Mucosa of gallbladder (tissue), 1 donor: ENCODE data around the gene PKP4. TPM values are rescaled to one million over a fixed set of nuclear protein-coding genes. Genes with fewer than 3 reads are reported as not detected.

Experiments
- DNase-seq: peaks from one replicate; pipeline ENCODE4 v3.0.0-alpha.2; 2020; ENCODE audit warnings: low spot score
- total RNA-seq: library from RNA; stranded (reverse); gene quantifications from one replicate; pipeline ENCODE4 v1.2.1, GENCODE V29; 2021
- donor health status: DM: no; HTN: no; CAD: no.

Gene PKP4
- total RNA-seq, 1 donor from 2014 or later: 90.3 TPM

DNA sequence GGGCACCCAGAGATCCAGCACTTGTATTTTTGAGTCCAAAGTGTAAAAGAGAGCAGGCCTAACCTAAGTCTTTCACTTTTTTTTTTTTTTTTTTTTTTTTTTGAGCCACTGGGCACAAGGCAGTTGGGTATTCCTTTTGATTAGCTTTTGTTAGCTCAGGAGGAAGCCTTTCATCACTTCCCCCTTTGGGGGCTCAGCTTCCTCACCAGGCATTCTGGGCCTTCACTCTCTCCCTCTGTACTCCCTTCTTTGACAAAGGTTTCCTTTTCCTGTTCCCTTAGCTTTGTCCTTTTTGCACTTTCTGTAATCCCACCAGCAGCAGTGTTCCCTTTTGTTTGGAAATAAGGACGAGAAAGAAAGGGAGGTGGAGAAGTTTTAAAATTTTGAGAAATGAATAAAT lies 88.2 kb downstream of the PKP4 start:
- DNase-seq: no peak

- no peak for DNase-seq
These were observed 89.8 kb downstream of the PKP4 start for GRCh38 chr2:158546412-158547144.

DNA sequence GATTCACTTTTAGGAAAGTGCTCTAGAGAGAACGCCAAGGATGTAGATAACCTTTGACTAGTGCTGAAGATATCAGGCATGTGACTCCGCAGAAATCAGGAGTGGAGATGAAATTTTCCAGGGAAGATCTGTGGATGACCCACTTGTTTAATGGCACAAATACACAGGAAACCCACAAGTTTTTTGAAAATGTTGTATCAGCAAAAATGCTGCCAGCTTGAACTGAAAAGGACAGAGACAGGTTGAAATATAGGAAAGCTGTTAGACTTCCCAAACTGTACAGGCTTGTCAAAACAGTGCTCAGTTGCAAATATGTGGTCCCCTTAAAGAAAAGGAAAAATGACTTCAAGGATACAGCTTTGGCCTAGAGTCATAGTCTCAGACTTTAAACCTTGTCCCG lies 96.5 kb downstream of the PKP4 start:
- DNase-seq: no peak

DNA sequence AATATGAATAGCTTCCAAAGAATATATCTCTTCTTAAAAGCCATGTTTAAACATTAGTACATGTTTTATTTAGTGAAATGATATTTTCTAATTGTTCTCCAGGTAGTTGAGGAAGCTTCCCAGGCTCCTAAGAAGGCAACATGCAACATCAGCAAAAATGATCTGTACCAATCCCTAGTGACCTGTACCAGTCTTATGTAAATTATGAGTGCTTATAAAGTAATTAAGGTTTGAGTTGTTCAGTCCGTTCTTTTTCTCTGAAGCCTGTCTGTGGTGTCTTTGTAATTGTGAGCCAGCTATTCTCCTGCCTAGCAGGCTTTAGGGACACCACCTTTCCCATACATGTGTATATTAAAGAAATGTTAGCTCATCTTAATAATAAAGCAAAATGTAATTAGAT lies 98.2 kb downstream of the PKP4 start:
- no peak for DNase-seq

- DNase-seq: no peak
These were observed 99.4 kb downstream of the PKP4 start for GRCh38 chr2:158556124-158556523.

- no peak for DNase-seq
These were observed 101.0 kb downstream of the PKP4 start for GRCh38 chr2:158557752-158558151.

GRCh38 chr2:158559252-158559651 lies 102.5 kb downstream of the PKP4 start:
- DNase-seq: no peak

- DNase-seq: no peak
These were observed 103.5 kb downstream of the PKP4 start for GRCh38 chr2:158560259-158560658.

- no peak for DNase-seq
These were observed 104.3 kb downstream of the PKP4 start for GRCh38 chr2:158561054-158561453.

DNA sequence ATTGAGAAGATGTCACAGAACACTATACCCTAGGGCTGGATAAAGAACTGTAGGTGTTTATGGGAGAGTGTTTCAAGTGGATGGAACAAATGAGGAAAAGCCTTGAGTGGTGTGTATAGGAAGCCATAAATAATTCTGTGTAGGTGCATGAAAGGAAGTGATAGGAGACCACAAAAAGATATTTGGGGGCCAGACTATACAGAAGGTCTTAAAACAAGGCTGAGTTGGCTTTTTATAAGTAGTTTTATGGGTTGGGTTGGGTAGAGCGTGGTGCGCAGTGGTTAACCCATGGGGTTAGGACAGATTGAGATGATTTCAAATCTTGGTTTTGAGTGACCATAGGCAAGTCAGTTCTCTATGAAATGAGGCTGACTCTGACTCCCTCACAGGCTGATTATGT lies 110.5 kb downstream of the PKP4 start:
- DNase-seq: no peak

DNA sequence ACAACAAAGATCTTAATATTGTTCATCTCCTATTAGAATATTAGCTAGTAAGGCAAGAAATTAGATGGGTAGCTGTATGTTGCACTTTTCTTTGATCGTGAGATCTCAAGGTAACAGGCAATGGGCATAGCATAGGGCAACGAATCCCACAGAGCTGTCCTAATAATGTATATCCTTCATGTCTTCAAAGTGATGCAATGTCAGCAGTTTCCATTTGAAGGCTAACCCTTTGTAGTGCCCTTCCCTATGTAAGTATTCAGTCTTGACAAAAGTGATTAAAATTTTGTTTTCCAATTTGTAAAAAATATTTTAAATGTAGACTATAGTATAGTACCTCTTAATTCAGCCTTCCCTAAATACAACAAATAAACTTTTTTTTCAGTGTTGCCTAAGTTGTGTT lies 112.5 kb downstream of the PKP4 start:
- no peak for DNase-seq

DNA sequence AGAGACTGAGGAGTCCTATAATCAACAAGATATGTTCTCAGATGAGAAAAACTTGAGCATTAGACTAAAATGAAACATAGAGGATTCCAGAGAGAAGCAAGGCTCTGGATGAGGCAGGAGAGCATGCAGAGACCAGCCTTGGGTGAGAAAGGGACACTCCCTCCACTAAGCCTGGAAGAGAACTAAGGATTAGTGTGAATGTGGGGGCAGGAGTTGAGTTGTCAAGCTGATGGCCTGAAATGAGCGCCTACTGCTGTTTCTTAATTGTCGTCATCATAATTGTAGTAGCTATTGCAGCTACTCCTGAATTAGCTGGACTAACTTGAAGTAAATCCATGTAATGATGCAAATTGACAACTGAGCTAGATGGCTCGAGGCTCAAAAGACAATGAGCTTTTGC lies 114.1 kb downstream of the PKP4 start:
- no peak for DNase-seq

GRCh38 chr2:158573739-158574138 lies 117.0 kb downstream of the PKP4 start:
- no peak for DNase-seq

DNA sequence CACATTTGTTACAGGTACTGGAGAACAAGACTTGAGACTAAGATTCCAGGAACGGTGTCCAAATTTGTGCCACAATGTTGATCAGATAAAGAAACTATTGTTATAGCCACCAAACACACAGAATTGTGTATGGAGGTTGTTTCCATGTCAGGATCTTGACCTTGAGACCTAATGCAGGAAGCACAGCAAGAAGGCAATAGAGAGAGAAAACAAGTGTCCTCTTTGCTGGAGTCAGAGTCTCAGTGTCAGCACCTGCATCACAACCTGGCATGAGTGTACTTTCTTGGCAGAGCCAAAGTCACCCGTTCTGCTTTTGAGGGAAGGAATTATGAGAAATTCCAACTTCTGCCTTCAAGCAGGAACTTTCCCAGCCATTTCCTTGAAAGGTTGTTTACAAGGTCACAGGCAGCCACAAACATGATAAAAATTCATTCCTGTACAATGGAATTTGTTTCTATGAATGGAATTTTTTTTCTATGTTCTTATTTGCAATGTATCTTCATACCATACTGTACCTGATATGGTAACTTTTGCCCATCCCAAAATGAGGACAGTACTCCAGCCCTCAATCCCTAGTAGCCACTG lies 118.4 kb downstream of the PKP4 start:
- DNase-seq: no peak

DNA sequence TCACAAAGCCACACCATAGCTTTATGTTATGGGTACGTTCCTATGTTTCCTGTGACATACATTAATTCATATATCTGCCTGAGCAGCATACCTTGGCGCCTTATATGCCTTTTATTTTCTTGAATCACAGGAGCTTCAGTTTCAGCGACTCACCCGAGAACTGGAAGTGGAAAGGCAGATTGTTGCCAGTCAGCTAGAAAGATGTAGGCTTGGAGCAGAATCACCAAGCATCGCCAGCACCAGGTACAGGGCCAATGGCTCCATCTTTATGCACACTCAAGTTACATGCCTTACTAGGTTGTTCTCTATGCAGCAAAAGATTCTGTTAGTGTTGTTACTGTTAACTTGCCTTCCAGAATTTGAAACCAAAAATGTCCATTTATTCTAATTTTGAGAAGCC lies 120.4 kb downstream of the PKP4 start:
- DNase-seq: no peak

- no peak for DNase-seq
These were observed 122.1 kb downstream of the PKP4 start for GRCh38 chr2:158578703-158579330.

DNA sequence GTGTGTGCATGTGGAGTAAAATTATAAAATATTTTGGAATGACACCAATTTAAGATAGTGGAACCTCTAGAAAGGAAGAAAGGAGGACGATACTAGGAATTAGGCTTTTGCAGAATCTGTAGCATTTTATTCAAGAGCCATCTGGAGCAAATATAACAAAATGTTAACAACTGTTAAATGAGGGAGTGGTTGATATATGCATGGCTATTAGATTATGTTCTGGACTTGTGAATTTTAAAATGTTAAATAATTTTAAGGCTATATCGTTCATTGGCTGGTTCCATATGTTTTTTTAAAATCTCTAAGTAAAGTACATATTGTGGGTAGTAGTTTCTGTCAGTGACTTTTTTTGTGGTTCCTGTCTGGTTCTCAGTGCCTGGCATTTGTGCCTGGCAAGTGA lies 123.2 kb downstream of the PKP4 start:
- no peak for DNase-seq

- DNase-seq: peak; percentile 51
These were observed 124.0 kb downstream of the PKP4 start for GRCh38 chr2:158580760-158581159.

- no peak for DNase-seq
These were observed 125.9 kb downstream of the PKP4 start for GRCh38 chr2:158582670-158583069.

- no peak for DNase-seq
These were observed 127.2 kb downstream of the PKP4 start for GRCh38 chr2:158583923-158584322.

GRCh38 chr2:158586491-158586890 lies 129.7 kb downstream of the PKP4 start:
- DNase-seq: no peak

DNA sequence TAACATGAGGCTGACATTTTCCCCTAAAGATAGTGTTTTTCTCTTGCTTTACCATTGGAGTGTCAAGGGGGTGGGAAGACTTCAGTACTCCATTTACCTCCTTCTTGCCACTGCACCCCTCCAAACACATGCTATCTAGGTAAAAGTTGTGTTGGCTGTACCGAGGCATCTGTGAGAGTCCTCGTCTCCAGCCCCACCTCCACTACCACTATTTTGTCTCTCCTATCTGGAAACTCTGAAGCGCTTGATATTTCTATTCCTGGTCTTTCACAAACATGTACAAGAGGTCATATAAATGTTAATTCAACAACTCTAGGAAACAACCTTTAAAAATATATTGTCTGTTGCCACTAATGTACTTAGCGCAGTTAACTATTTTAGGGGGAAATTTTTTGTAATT lies 132.6 kb downstream of the PKP4 start:
- no peak for DNase-seq

DNA sequence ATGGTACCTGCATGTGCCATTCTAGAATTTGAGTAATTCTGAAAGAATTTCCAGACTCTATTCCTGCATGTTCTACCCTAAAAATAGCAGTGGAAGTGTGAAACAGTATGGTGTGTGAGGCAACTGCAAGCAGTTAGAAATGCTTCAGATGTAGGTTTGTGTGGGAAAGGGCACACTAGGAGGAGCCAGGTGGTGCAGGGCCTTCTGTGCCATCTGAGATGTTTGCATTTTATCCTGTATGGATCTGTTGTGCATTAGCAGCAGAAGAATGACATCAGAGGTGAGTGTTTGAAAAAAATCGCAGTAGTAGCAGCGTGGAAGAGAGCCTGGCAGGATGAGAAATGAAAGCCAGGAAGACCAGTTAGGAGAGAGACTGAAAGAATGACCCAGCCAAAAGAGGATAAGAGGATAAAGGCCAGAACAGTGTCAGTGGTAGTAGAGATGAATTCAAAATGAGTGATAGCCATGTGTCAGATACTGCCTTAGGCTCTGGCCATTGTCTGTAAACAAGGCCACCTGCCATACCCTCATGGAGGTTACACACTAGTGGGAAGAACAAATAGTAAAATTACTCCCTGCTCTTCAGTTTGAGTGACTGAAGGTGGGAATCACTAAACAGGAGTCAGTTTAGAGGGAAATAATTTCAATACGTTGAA lies 142.2 kb downstream of the PKP4 start:
- no peak for DNase-seq
